Mesenchymal stem cell (in vitro differentiated cells and primary cell): ENCODE results near the gene C18orf32.

Source experiments
- DNase-seq: peaks from one replicate; pipeline ENCODE4 v3.0.0-alpha.2; 2013
- H2AFZ ChIP-seq: one replicate; pipeline ENCODE4 v1.6.1; 2013; ENCODE audit warnings: low read depth, mild to moderate bottlenecking, control low read depth, inconsistent platforms, low read length, moderate library complexity
- H2AK5ac ChIP-seq: 2 replicates; pipeline ENCODE4 v1.6.1; 2013; ENCODE audit warnings: low read length, moderate library complexity, mild to moderate bottlenecking, inconsistent platforms; ENCODE audit not compliant: severe bottlenecking
- H2BK120ac ChIP-seq: one replicate; pipeline ENCODE4 v1.6.1; 2013; ENCODE audit warnings: low read depth, mild to moderate bottlenecking, inconsistent platforms, low read length, moderate library complexity
- H2BK12ac ChIP-seq, 2 experiments: one replicate each; pipeline ENCODE4 v1.6.1; 2013; ENCODE audit warnings: inconsistent platforms in 2 of 2, low read length in 2 of 2, mild to moderate bottlenecking in 2 of 2, moderate library complexity in 2 of 2, control low read depth in 1 of 2
- H2BK15ac ChIP-seq: one replicate; pipeline ENCODE4 v1.6.1; 2013; ENCODE audit warnings: mild to moderate bottlenecking, low read depth, inconsistent platforms; ENCODE audit not compliant: poor library complexity, severe bottlenecking
- H2BK5ac ChIP-seq: 2 replicates; pipeline ENCODE4 v1.6.1; 2013; ENCODE audit warnings: low read depth, mild to moderate bottlenecking, low read length, control low read depth, inconsistent platforms; ENCODE audit not compliant: poor library complexity, severe bottlenecking
- H3K14ac ChIP-seq, 2 experiments: one replicate each; pipeline ENCODE4 v1.6.1; 2013; ENCODE audit warnings: inconsistent platforms in 2 of 2, low read length in 2 of 2, control low read depth in 1 of 2, mild to moderate bottlenecking in 1 of 2, moderate library complexity in 1 of 2
- H3K18ac ChIP-seq, 2 experiments: one replicate each; pipeline ENCODE4 v1.6.1; 2013; ENCODE audit warnings: inconsistent platforms in 2 of 2, low read length in 2 of 2, control low read depth in 1 of 2, low read depth in 1 of 2, mild to moderate bottlenecking in 1 of 2
- H3K23ac ChIP-seq, 2 experiments: one replicate each; pipeline ENCODE4 v1.6.1; 2013; ENCODE audit warnings: inconsistent platforms in 2 of 2, low read length in 2 of 2, mild to moderate bottlenecking in 2 of 2, moderate library complexity in 2 of 2, control low read depth in 1 of 2
- H3K27ac ChIP-seq: 2 replicates; pipeline ENCODE4 v1.5.1; 2013; ENCODE audit warnings: mild to moderate bottlenecking, moderate library complexity, low read length, control low read depth, inconsistent platforms; ENCODE audit not compliant: poor library complexity, severe bottlenecking
- H3K27me3 ChIP-seq, 2 experiments: 2 replicates each; pipeline versions ENCODE4 v1.6.1 to v1.7.0; 2013; ENCODE audit warnings: low read length in 2 of 2, mild to moderate bottlenecking in 2 of 2, moderate library complexity in 2 of 2, control low read depth in 1 of 2, inconsistent platforms in 1 of 2; ENCODE audit not compliant: control insufficient read depth in 1 of 2, insufficient read depth in 1 of 2
- H3K36me3 ChIP-seq, 2 experiments: 2 replicates each; pipeline versions ENCODE4 v1.6.1 to v1.7.0; 2013; ENCODE audit warnings: low read length in 2 of 2, control low read depth in 1 of 2, inconsistent platforms in 1 of 2, low read depth in 1 of 2, mild to moderate bottlenecking in 1 of 2; ENCODE audit not compliant: insufficient read depth in 2 of 2, control insufficient read depth in 1 of 2
- H3K4ac ChIP-seq, 2 experiments: one replicate each; pipeline ENCODE4 v1.6.1; 2013; ENCODE audit warnings: inconsistent platforms in 2 of 2, low read length in 2 of 2, mild to moderate bottlenecking in 2 of 2, moderate library complexity in 2 of 2, control low read depth in 1 of 2, low read depth in 1 of 2
- H3K4me1 ChIP-seq: 2 replicates; pipeline ENCODE4 v1.6.1; 2013; ENCODE audit warnings: low read depth, low read length, control low read depth; ENCODE audit not compliant: control insufficient read depth, insufficient read depth
- H3K4me2 ChIP-seq: 2 replicates; pipeline ENCODE4 v1.6.1; 2013; ENCODE audit warnings: low read length, mild to moderate bottlenecking, inconsistent platforms; ENCODE audit not compliant: poor library complexity, severe bottlenecking
- H3K4me3 ChIP-seq, 2 experiments: 2 replicates each; pipeline versions ENCODE4 v1.5.1 to v1.7.0; 2013; ENCODE audit warnings: low read length in 2 of 2, mild to moderate bottlenecking in 2 of 2, control low read depth in 1 of 2, low read depth in 1 of 2; ENCODE audit not compliant: insufficient read depth in 1 of 2
- H3K79me1 ChIP-seq: replicated peaks from 2 replicates; pipeline ENCODE4 v1.6.1; 2013; ENCODE audit warnings: mild to moderate bottlenecking, control low read depth, low read length, inconsistent platforms; ENCODE audit not compliant: poor library complexity, severe bottlenecking
- H3K9ac ChIP-seq: 2 replicates; pipeline ENCODE4 v1.7.0; 2013; ENCODE audit warnings: mild to moderate bottlenecking, low read length, moderate library complexity
- H3K9me3 ChIP-seq: 2 replicates; pipeline ENCODE4 v1.7.0; 2013; ENCODE audit warnings: mild to moderate bottlenecking, low read length; ENCODE audit not compliant: control insufficient read depth
- H4K8ac ChIP-seq: one replicate; pipeline ENCODE4 v1.6.1; 2013; ENCODE audit warnings: inconsistent platforms, mild to moderate bottlenecking, low read length, moderate library complexity
- H4K91ac ChIP-seq: one replicate; pipeline ENCODE4 v1.6.1; 2013; ENCODE audit warnings: mild to moderate bottlenecking, low read length, inconsistent platforms
- WGBS: methylation state at CpG from one replicate; pipeline ENCODE4 v1.1.7; 2013; ENCODE audit warnings: mixed read lengths; 5-methylcytosine and 5-hydroxymethylcytosine counted together

C18orf32 gene

DNA sequence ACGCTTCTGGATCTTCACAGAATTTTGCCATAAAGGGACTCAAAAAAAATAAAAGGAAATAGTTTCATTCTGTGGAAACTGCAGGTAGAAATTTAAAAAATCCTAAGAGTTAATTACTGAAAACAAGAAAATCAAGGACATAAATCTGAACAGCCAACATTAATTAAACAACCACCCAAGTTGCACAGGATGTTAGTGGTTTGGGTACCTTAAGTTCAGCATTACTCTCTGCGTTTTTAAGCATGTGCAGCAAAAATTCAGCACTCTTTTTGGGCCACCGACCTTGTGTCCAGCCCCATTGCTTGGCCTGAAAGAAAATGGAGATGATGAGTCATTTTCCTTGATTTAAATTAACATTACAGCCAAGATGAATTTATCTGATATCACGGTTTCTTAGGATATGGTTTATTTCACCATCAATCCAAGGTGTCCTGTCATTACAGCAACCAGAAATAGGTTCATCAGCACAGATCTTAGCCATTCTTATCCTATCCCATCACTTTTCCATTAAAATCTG is 3.3 kb upstream of the C18orf32 start:
- peak; percentile 7 for DNase-seq
- H3K14ac ChIP-seq = no peak overlapping the region
- no peaks in the 10 kb centered on the region for H3K9me3 ChIP-seq
- H2AK5ac ChIP-seq = no peak overlapping the region
- H3K27me3 ChIP-seq = no peaks in the 10 kb centered on the region
- no peak overlapping the region for H3K23ac ChIP-seq
- peak overlapping the region; percentile 37 for H3K4me2 ChIP-seq
- no peak overlapping the region for H2AFZ ChIP-seq
- no peak overlapping the region for H3K18ac ChIP-seq
- peak overlapping the region in 1 of 2 experiments; percentile 91 for H3K4me3 ChIP-seq
- no peak overlapping the region for H2BK120ac ChIP-seq
- no peak overlapping the region for H2BK15ac ChIP-seq
- H3K27ac ChIP-seq = peak overlapping the region; percentile 72
- H3K4me1 ChIP-seq = peaks cover 9% of the 10 kb centered on the region
- peak overlapping the region; percentile 97 for H3K9ac ChIP-seq
- no peak overlapping the region for H4K91ac ChIP-seq
- H4K8ac ChIP-seq = no peak overlapping the region
- no peak overlapping the region for H3K4ac ChIP-seq
- 71% methylated on average over 3 of the region's 4 CpGs for WGBS
- H3K36me3 ChIP-seq = peaks cover 9 to 43% of the 10 kb centered on the region in 2 experiments
- H2BK5ac ChIP-seq = no peak overlapping the region
- H2BK12ac ChIP-seq = no peak overlapping the region
- H3K79me1 ChIP-seq = peaks cover 2% of the 10 kb centered on the region

DNA sequence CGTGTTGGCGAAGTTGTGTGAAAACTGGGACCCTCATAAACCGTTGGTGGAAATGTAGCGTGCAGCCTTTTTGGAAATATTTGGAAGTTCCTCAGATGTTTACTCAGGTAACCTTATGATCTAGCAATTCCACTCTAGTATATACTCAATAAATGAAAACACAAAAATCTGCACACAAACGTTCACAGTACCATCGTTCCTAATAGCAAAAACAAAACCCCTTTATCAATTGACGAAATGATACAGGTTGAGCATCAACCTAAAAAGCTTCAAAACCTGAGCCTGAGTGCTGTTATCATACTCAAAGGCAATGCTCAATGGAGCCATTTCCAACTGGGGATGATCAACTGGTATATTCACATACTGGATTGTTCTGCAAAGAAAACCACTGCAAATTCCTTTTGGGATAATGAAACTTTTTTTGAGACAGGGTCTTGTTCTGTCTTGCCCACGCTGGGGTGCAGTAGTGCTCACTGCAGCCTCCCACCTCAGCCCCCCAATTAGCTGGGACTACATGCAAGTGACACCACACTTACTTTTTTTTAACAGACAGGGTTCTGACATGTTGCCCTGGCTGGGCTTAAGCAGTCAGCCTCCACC is 777 bp upstream of the C18orf32 start:
- H3K27me3 ChIP-seq = no peaks in the 10 kb centered on the region
- H3K36me3 ChIP-seq = peaks cover 10 to 53% of the 10 kb centered on the region in 2 experiments
- H3K4ac ChIP-seq = peak overlapping the region in 1 of 2 experiments; percentile 89
- H3K9me3 ChIP-seq = no peaks in the 10 kb centered on the region
- peak overlapping the region; percentile 99 for H4K8ac ChIP-seq
- peak overlapping the region; percentile 77 for H3K4me2 ChIP-seq
- H3K23ac ChIP-seq = no peak overlapping the region
- no peak overlapping the region for H4K91ac ChIP-seq
- peaks cover 6% of the 10 kb centered on the region for H3K79me1 ChIP-seq
- no peak overlapping the region for H3K18ac ChIP-seq
- H2BK120ac ChIP-seq = peak overlapping the region; percentile 19
- peak overlapping the region; percentile 94 for H3K27ac ChIP-seq
- peaks cover 11% of the 10 kb centered on the region for H3K4me1 ChIP-seq
- 76% methylated on average over 8 of the region's 8 CpGs for WGBS
- H3K4me3 ChIP-seq = peak overlapping the region in 1 of 2 experiments; percentile 98
- H2AK5ac ChIP-seq = no peak overlapping the region
- H2BK12ac ChIP-seq = no peak overlapping the region
- no peak overlapping the region for H2AFZ ChIP-seq
- H3K9ac ChIP-seq = peak overlapping the region; percentile 97
- no peak overlapping the region for H3K14ac ChIP-seq
- DNase-seq = peak; percentile 10
- H2BK5ac ChIP-seq = no peak overlapping the region
- no peak overlapping the region for H2BK15ac ChIP-seq

DNA sequence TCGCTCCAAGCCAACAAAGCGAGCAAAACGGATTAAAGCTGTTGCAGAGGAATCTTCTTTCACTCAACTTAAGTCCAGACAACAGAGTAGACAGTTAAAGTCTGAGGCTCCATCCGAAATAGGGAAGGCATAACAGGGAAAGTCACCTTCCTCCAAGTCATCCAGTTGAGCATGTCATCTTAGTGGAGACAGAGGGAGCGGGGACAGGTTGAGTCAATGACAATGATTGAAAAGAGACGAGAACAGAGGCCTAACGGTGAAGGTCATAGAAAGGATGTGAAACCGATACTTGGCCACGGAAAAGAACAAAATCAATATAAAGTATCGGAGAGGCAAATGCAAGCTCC is 455 bp downstream of the C18orf32 start:
- Histone ChIP-seq H2BK5ac (no peak overlapping the region), H2BK12ac (no peak overlapping the region), H3K79me1 (peaks cover 7% of the 10 kb centered on the region), H4K8ac (no peak overlapping the region), H3K4ac (no peak overlapping the region), H3K14ac (no peak overlapping the region), H2BK15ac (no peak overlapping the region), H3K4me1 (peaks cover 11% of the 10 kb centered on the region), H2AFZ (no peak overlapping the region), H3K23ac (no peak overlapping the region), H2BK120ac (peak overlapping the region; percentile 54), H3K9me3 (no peaks in the 10 kb centered on the region), H3K9ac (peak overlapping the region; percentile 97), H3K4me2 (peak overlapping the region; percentile 30), H2AK5ac (no peak overlapping the region), H3K36me3 (peaks cover 15 to 64% of the 10 kb centered on the region in 2 experiments), H3K27ac (peak overlapping the region; percentile 94), H3K4me3 (peak overlapping the region; percentile 91 to 98), H3K18ac (peak overlapping the region in 1 of 2 experiments; percentile 87), H4K91ac (peak overlapping the region; percentile 34), H3K27me3 (no peaks in the 10 kb centered on the region)
- WGBS = 6% methylated on average over 10 of the region's 10 CpGs
- no peak for DNase-seq

DNA sequence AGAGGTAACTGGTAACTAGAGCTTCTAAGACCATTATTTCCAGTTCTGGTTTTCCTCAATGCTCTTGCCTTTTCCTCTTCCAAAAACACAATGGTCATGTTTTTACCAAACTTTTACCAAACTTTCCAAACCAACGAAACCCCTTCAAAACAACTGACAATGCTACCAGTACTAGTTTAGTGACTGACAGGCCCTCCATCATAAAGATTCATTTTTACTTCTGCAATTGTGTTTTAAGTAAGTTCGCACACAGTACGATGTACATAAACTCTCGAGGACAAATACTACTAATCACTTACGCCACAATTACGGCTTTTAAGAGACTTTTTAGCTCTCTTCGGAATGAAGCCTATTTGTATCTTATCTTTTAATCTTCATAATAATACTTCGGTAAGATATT is 900 bp downstream of the C18orf32 start:
- H3K9me3 ChIP-seq = no peaks in the 10 kb centered on the region
- no peak overlapping the region for H4K8ac ChIP-seq
- no peak overlapping the region for H3K4ac ChIP-seq
- peak overlapping the region; percentile 67 for H3K4me2 ChIP-seq
- H4K91ac ChIP-seq = no peak overlapping the region
- H2BK15ac ChIP-seq = no peak overlapping the region
- no peak overlapping the region for H3K23ac ChIP-seq
- H3K27ac ChIP-seq = no peak overlapping the region
- peaks cover 15 to 64% of the 10 kb centered on the region in 2 experiments for H3K36me3 ChIP-seq
- peak overlapping the region; percentile 97 for H3K9ac ChIP-seq
- H3K14ac ChIP-seq = no peak overlapping the region
- no peak overlapping the region for H3K18ac ChIP-seq
- no peak overlapping the region for H2BK120ac ChIP-seq
- no peak for DNase-seq
- no peak overlapping the region for H2AK5ac ChIP-seq
- H3K79me1 ChIP-seq = peaks cover 7% of the 10 kb centered on the region
- no peak overlapping the region for H2BK5ac ChIP-seq
- no peaks in the 10 kb centered on the region for H3K27me3 ChIP-seq
- no peak overlapping the region for H2AFZ ChIP-seq
- WGBS = 88% methylated on average over 5 of the region's 8 CpGs
- peaks cover 11% of the 10 kb centered on the region for H3K4me1 ChIP-seq
- H3K4me3 ChIP-seq = peak overlapping the region in 1 of 2 experiments; percentile 98
- no peak overlapping the region for H2BK12ac ChIP-seq
